GM21390 (cell line): Measurements from ENCODE around the gene ENDOV.

Experiments used
- ATAC-seq: cut with Tn5 transposase; IDR thresholded peaks from one replicate; pipeline ENCODE4 v1.9.1; 2021; ENCODE audit not compliant: unreplicated experiment

Gene ENDOV

DNA sequence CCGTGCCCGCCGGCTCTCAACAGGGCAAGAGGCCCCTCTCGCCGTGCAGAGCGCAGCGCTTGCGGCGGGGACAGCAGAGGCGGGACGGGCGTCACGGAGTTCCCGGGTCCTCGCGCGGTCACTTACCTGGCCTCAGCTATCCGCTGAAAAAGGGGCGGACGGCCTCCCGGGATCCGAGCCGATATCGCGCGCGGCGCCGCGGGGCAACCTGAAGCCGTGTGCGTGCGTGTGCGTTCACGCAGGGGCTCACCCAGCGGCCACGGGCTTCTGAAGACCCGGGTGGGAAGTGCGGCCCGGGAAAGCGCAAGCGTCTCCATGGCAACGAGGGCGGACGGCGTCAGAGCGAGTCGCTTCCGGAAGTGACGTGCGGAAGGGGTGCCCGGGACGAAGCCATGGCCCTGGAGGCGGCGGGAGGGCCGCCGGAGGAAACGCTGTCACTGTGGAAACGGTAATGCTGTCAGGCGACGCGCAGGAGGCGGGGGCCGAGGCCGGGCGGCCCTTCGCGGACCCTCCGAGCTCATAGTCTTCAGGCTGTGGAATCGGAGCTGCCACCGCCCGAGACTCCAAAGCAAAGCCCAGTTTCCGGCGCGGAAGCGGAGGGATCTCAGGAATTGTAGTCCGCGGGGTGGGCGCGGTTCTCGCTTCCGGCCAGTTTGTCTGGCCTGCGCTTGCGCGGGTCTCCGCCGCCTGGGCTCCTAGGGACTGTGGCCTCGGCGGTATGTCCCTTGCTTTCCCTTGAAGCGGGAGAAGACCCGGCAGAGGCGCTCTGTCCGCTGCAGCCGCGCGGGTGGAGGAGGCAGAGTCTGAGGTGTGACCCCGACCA is at the start of gene ENDOV:
Gene ENDOV, plus strand, starts transcription at position 365 of the 823 bp plus-strand sequence. Its CDS starts 28 bp downstream, at position 393.
- peak; percentile 86 for ATAC-seq

DNA sequence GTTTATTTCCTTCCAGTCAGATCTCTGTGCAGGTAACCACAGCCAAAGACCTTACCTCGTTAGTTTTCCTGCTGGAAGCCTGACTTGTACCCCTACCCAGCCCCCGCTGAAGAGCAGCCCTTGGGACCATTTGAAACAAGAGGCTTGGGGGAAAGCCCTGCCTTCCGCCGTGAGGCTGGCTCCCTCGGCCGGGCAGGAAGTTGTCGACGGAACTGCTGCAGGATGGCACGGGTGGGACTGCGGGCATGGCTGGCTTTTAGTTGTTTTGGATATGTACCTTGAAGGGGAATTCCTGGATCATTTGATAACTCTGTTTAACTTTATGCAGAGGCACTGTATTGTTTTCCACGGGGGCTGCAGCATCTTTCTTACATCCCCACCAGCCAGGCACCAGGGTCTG is 49.0 kb upstream of the ENDOV start:
- no peak for ATAC-seq

GRCh38 chr17:80367503-80367902 is 47.5 kb upstream of the ENDOV start:
- ATAC-seq = no peak

GRCh38 chr17:80371196-80371595 is 43.8 kb upstream of the ENDOV start:
- ATAC-seq = no peak

GRCh38 chr17:80372456-80372855 is 42.5 kb upstream of the ENDOV start:
- ATAC-seq = no peak

- no peak for ATAC-seq
Measured at GRCh38 chr17:80372922-80373570, 41.9 kb upstream of the ENDOV start.

- no peak for ATAC-seq
Measured at GRCh38 chr17:80374039-80374731, 40.8 kb upstream of the ENDOV start.

GRCh38 chr17:80374732-80375585 is 40.0 kb upstream of the ENDOV start:
- ATAC-seq = no peak

GRCh38 chr17:80376531-80376930 is 38.4 kb upstream of the ENDOV start:
- no peak for ATAC-seq

DNA sequence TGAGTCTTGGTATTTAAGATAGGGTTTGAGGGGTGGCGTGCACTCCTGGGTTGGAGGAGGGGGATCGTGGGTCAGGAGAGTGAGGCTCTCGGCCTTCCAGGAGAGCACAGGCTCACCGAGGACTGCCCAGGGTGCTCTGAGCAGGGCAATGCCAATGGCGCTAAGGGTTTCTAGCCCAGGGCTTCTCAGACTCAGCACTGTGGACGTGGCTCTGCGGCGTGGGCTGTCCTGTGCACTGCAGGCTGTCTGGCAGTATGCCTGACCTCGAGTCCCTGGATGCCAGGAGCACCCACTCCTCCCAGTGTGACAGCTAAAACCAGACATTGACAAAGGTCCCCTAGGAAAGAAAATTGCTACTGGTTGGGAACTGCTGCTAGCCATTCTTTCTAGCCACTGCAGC is 37.2 kb upstream of the ENDOV start:
- no peak for ATAC-seq

GRCh38 chr17:80379348-80379747 is 35.6 kb upstream of the ENDOV start:
- no peak for ATAC-seq

DNA sequence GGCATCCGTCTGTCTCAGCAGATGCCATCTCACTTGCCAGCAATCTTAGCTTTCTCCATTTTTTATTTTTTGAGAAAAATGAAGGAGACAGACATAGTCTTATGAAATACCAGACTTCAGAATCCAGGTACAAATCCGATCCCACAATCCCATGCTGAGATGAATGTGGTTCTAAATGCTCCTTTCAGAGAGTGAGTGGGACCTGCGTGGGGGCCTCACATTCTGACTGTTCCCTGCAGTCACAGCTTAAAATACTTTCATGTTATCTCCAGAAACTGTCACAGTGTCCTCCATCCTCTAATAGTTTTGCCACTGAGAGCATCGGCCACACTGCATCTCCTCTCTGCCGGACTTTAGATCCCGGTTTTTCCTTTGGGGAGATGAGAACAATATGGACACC is 34.9 kb upstream of the ENDOV start:
- ATAC-seq = no peak

DNA sequence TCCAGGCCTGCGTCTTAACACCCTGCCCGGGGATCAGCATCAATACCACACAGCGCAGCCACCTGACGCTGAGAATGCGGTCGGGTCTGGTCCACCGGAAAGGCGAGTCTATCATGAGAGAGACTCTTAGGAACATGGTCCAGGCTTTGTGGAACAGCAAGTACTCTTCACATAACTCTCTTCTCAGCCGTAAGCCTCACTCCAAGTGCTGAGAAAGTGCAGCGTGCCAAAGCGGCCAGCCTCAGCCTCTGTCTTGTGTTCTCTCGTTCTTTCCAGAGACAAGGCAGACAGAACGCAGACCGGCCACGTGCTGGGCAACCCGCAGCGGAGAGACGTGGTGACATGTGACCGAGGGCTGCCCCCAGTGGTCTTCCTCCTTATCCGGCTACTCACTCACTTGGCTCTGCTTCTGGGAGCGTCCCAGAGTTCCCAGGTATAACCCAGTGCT is 34.4 kb upstream of the ENDOV start:
- ATAC-seq = no peak

- ATAC-seq = no peak
Measured at GRCh38 chr17:80381416-80381923, 33.5 kb upstream of the ENDOV start.

GRCh38 chr17:80382446-80382845 is 32.5 kb upstream of the ENDOV start:
- no peak for ATAC-seq

GRCh38 chr17:80382956-80383355 is 32.0 kb upstream of the ENDOV start:
- ATAC-seq = no peak

- no peak for ATAC-seq
Measured at GRCh38 chr17:80384078-80384960, 30.6 kb upstream of the ENDOV start.

DNA sequence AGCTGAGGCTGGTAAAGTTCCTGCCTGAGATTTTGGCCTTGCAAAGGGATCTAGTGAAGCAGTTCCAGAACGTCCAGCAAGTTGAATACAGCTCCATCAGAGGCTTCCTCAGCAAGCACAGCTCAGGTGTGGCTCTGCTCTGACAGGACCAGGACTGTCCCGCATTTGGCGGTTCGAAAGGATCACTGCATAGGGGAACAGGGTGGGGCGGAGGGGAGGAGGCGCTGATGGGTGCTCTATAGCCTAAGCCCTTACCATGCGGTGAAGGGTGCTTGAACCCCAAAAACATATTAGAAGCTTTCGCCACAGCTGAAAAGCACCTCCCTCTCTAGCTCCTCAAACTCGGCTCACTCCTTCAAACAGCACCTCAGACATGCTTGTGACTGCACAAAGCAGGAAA is 29.9 kb upstream of the ENDOV start:
- ATAC-seq = no peak

- ATAC-seq = no peak
Measured at GRCh38 chr17:80386341-80386740, 28.6 kb upstream of the ENDOV start.

DNA sequence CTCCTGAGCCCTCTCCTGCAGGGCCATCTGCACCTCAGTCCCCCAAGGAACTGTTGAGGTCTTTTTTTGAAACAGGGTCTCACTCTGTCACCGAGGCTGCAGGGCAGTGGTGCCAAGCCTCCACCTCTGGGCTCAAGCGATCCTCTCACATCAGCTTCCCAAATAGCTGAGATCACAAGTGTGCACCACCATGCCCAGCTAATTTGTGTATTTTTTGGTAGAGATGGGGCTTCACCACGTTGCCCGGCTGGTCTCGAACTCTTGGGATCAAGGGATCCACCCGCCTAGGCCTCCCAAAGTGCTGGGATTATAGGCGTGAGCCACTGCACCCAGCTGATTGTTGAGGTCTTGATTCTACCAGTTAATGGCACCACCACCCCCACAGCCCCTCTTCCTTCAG is 27.9 kb upstream of the ENDOV start:
- ATAC-seq = no peak
